WTC11 (cell line): ENCODE measurements around the gene CTNND2.

Experiments used
- ATF2 ChIP-seq: sonication (generic); formaldehyde crosslinking; IDR thresholded peaks from 2 replicates; pipeline ENCODE4 v1.8.1; 2022; ENCODE audit warnings: low read depth, missing genetic modification reagents, borderline replicate concordance
- ESRRA ChIP-seq: sonication (generic); formaldehyde crosslinking; IDR thresholded peaks from 2 replicates; pipeline ENCODE4 v1.8.1; 2022; ENCODE audit warnings: mild to moderate bottlenecking, missing genetic modification reagents, borderline replicate concordance
- HMGXB4 ChIP-seq: sonication (generic); formaldehyde crosslinking; IDR thresholded peaks from 2 replicates; pipeline ENCODE4 v1.8.1; 2023; ENCODE audit warnings: mild to moderate bottlenecking, moderate library complexity, missing genetic modification reagents
- NFYB ChIP-seq: sonication (generic); formaldehyde crosslinking; conservative IDR thresholded peaks from 2 replicates; pipeline ENCODE4 v1.8.0; 2022; ENCODE audit warnings: low read depth, missing genetic modification reagents
- RELA ChIP-seq: sonication (generic); formaldehyde crosslinking; IDR thresholded peaks from 2 replicates; pipeline ENCODE4 v1.8.1; 2022; ENCODE audit warnings: missing genetic modification reagents, mild to moderate bottlenecking, borderline replicate concordance
- SMAD3 ChIP-seq: sonication (generic); formaldehyde crosslinking; IDR thresholded peaks from 2 replicates; pipeline ENCODE4 v1.8.0; 2022; ENCODE audit warnings: missing genetic modification reagents, mild to moderate bottlenecking, borderline replicate concordance
- TCF7 ChIP-seq: sonication (generic); formaldehyde crosslinking; IDR thresholded peaks from 2 replicates; pipeline ENCODE4 v1.8.0; 2022; ENCODE audit warnings: mild to moderate bottlenecking, low read depth, missing genetic modification reagents, moderate library complexity
- TEAD4 ChIP-seq: sonication (generic); formaldehyde crosslinking; IDR thresholded peaks from 2 replicates; pipeline ENCODE4 v1.8.0; 2022; ENCODE audit warnings: mild to moderate bottlenecking, missing genetic modification reagents
- ZNF138 ChIP-seq: sonication (generic); formaldehyde crosslinking; conservative IDR thresholded peaks from 2 replicates; pipeline ENCODE4 v1.8.1; 2022; ENCODE audit warnings: mild to moderate bottlenecking, moderate library complexity, missing genetic modification reagents
- ZNF317 ChIP-seq: sonication (generic); formaldehyde crosslinking; IDR thresholded peaks from 2 replicates; pipeline ENCODE4 v1.8.1; 2023; ENCODE audit warnings: low read depth, mild to moderate bottlenecking, moderate library complexity, missing genetic modification reagents, borderline replicate concordance
- TF ChIP-seq, protein P1 (sequence below): fragments of 200-600 bp; IDR thresholded peaks from 2 replicates; pipeline ENCODE4 v1.8.0; 2022; ENCODE audit warnings: antibody characterized with exemption
- TF ChIP-seq, protein P2 (sequence below): sonication (generic); formaldehyde crosslinking; IDR thresholded peaks from 2 replicates; pipeline ENCODE4 v1.8.1; 2023; ENCODE audit warnings: mild to moderate bottlenecking, missing genetic modification reagents, moderate library complexity

GRCh38 chr5:11110128-11110527 is 794.1 kb downstream of the CTNND2 start:
- TF ChIP-seq, protein P1, sequence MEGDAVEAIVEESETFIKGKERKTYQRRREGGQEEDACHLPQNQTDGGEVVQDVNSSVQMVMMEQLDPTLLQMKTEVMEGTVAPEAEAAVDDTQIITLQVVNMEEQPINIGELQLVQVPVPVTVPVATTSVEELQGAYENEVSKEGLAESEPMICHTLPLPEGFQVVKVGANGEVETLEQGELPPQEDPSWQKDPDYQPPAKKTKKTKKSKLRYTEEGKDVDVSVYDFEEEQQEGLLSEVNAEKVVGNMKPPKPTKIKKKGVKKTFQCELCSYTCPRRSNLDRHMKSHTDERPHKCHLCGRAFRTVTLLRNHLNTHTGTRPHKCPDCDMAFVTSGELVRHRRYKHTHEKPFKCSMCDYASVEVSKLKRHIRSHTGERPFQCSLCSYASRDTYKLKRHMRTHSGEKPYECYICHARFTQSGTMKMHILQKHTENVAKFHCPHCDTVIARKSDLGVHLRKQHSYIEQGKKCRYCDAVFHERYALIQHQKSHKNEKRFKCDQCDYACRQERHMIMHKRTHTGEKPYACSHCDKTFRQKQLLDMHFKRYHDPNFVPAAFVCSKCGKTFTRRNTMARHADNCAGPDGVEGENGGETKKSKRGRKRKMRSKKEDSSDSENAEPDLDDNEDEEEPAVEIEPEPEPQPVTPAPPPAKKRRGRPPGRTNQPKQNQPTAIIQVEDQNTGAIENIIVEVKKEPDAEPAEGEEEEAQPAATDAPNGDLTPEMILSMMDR = no peak
- TF ChIP-seq, protein P2, sequence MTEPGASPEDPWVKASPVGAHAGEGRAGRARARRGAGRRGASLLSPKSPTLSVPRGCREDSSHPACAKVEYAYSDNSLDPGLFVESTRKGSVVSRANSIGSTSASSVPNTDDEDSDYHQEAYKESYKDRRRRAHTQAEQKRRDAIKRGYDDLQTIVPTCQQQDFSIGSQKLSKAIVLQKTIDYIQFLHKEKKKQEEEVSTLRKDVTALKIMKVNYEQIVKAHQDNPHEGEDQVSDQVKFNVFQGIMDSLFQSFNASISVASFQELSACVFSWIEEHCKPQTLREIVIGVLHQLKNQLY (CRISPR knock-in tag) = no peak
- TF ChIP-seq HMGXB4 (no peak), TCF7 (CRISPR knock-in tag) (no peak), NFYB (CRISPR knock-in tag) (no peak), RELA (CRISPR knock-in tag) (no peak), SMAD3 (no peak), ZNF138 (CRISPR knock-in tag) (no peak), ZNF317 (CRISPR knock-in tag) (no peak), ATF2 (no peak), TEAD4 (CRISPR knock-in tag) (no peak), ESRRA (CRISPR knock-in tag) (no peak)
